HepG2 (cell line): ENCODE data around the gene TNP2. TPM values are rescaled to one million over a fixed set of nuclear protein-coding genes. Genes with fewer than 3 reads are reported as not detected.
A peak's percentile ranks its signal among the peaks of the same experiment; 100 is the strongest.

Experiments
- ARID3A ChIP-seq: IDR thresholded peaks from 2 replicates; pipeline ENCODE4 v1.6.1; 2012; ENCODE audit warnings: low read depth, low read length, improper control_type of control experiment
- ATF7 ChIP-seq, 2 experiments: fragments of 450-650 bp in 1 of 2; sonication (generic) in 1 of 2; formaldehyde crosslinking in 1 of 2; IDR thresholded peaks; 2 replicates each; pipeline versions ENCODE4 v1.4.0 to v1.6.1; 2016 to 2020; ENCODE audit warnings: antibody characterized with exemption in 1 of 2, mild to moderate bottlenecking in 1 of 2, missing genetic modification reagents in 1 of 2
- CSRNP2 ChIP-seq: sonication (generic); formaldehyde crosslinking; conservative IDR thresholded peaks from 2 replicates; pipeline ENCODE4 v1.8.0; 2022; ENCODE audit warnings: low read depth, missing genetic modification reagents
- ELF3 ChIP-seq: IDR thresholded peaks from 2 replicates; pipeline ENCODE4 v1.6.1; 2016; ENCODE audit warnings: missing genetic modification reagents, missing compliant biosample characterization
- ETV6 ChIP-seq: sonication (generic); formaldehyde crosslinking; conservative IDR thresholded peaks from 2 replicates; pipeline ENCODE4 v1.4.0; 2020; ENCODE audit warnings: missing genetic modification reagents
- FOSL2 ChIP-seq: sonication (generic); formaldehyde crosslinking; IDR thresholded peaks from 2 replicates; pipeline ENCODE4 v1.4.0; 2020; ENCODE audit warnings: missing genetic modification reagents
- GZF1 ChIP-seq: sonication (generic); formaldehyde crosslinking; IDR thresholded peaks from 2 replicates; pipeline ENCODE4 v1.5.1; 2020; ENCODE audit warnings: mild to moderate bottlenecking, missing genetic modification reagents
- IRX3 ChIP-seq: sonication (generic); formaldehyde crosslinking; IDR thresholded peaks from 2 replicates; pipeline ENCODE4 v1.8.1; 2023; ENCODE audit warnings: mild to moderate bottlenecking, low read depth, missing genetic modification reagents, borderline replicate concordance
- MXD1 ChIP-seq: sonication (generic); formaldehyde crosslinking; IDR thresholded peaks from 2 replicates; pipeline ENCODE4 v1.4.0; 2020; ENCODE audit warnings: mild to moderate bottlenecking, missing genetic modification reagents
- PRDM15 ChIP-seq: sonication (generic); formaldehyde crosslinking; IDR thresholded peaks from 2 replicates; pipeline ENCODE4 v1.4.0; 2020; ENCODE audit warnings: missing genetic modification reagents
- RBAK ChIP-seq: sonication (generic); formaldehyde crosslinking; IDR thresholded peaks from 2 replicates; pipeline ENCODE4 v1.5.1; 2020; ENCODE audit warnings: mild to moderate bottlenecking, missing genetic modification reagents
- TAF1 ChIP-seq: sonication (generic); formaldehyde crosslinking; IDR thresholded peaks from 2 replicates; pipeline ENCODE4 v1.4.0; 2020; ENCODE audit warnings: missing genetic modification reagents
- ZBTB21 ChIP-seq: sonication (generic); formaldehyde crosslinking; IDR thresholded peaks from 2 replicates; pipeline ENCODE4 v1.4.0; 2020; ENCODE audit warnings: missing genetic modification reagents
- ZKSCAN5 ChIP-seq: sonication (generic); formaldehyde crosslinking; IDR thresholded peaks from 2 replicates; pipeline ENCODE4 v1.5.1; 2020; ENCODE audit warnings: mild to moderate bottlenecking, missing genetic modification reagents
- ZNF136 ChIP-seq: sonication (generic); formaldehyde crosslinking; IDR thresholded peaks from 2 replicates; pipeline ENCODE4 v1.8.1; 2022; ENCODE audit warnings: low read depth, mild to moderate bottlenecking, moderate library complexity, missing genetic modification reagents
- ZNF274 ChIP-seq: sonication (generic); formaldehyde crosslinking; IDR thresholded peaks from 2 replicates; pipeline ENCODE4 v1.5.1; 2020; ENCODE audit warnings: mild to moderate bottlenecking, missing genetic modification reagents
- ZNF317 ChIP-seq: sonication (generic); formaldehyde crosslinking; IDR thresholded peaks from 2 replicates; pipeline ENCODE4 v1.5.0; 2020; ENCODE audit warnings: mild to moderate bottlenecking, missing genetic modification reagents
- ZNF431 ChIP-seq: sonication (generic); formaldehyde crosslinking; IDR thresholded peaks from 2 replicates; pipeline ENCODE4 v1.9.0; 2022; ENCODE audit warnings: missing genetic modification reagents, low read depth, mild to moderate bottlenecking, borderline replicate concordance
- ZNF432 ChIP-seq: sonication (generic); formaldehyde crosslinking; IDR thresholded peaks from 2 replicates; pipeline ENCODE4 v1.5.0; 2020; ENCODE audit warnings: missing genetic modification reagents, mild to moderate bottlenecking, borderline replicate concordance
- ZNF446 ChIP-seq: sonication (generic); formaldehyde crosslinking; IDR thresholded peaks from 2 replicates; pipeline ENCODE4 v1.5.0; 2020; ENCODE audit warnings: mild to moderate bottlenecking, missing genetic modification reagents
- ZNF468 ChIP-seq: sonication (generic); formaldehyde crosslinking; IDR thresholded peaks from 2 replicates; pipeline ENCODE4 v1.8.0; 2022; ENCODE audit warnings: mild to moderate bottlenecking, moderate library complexity, missing genetic modification reagents
- ZNF547 ChIP-seq: sonication (generic); formaldehyde crosslinking; IDR thresholded peaks from 2 replicates; pipeline ENCODE4 v1.5.1; 2020; ENCODE audit warnings: mild to moderate bottlenecking, missing genetic modification reagents
- ZNF772 ChIP-seq: sonication (generic); formaldehyde crosslinking; IDR thresholded peaks from 2 replicates; pipeline ENCODE4 v1.5.0; 2020; ENCODE audit warnings: mild to moderate bottlenecking, missing genetic modification reagents
- polyA plus RNA-seq, 8 experiments: library from polyadenylated mRNA; depleted of rRNA in 3 of 8; stranded (reverse) in 7 of 8; unstranded in 1 of 8; fragments of >200 nt; fragmentation: Illumina TruSeq in 4 of 8; extraction: Trizol in 4 of 8; gene quantifications; 2 replicates each; pipeline versions ENCODE4 v1.2.1 to v1.2.3, GENCODE V29; 2011 to 2016; ENCODE audit warnings: low read depth in 4 of 8, missing spikeins in 1 of 8, mixed read lengths in 1 of 8; ENCODE audit not compliant: insufficient read depth in 1 of 8
- total RNA-seq, 5 experiments: library from RNA; depleted of rRNA; stranded (reverse); fragments of >200 nt; fragmentation: Illumina TruSeq; extraction: Trizol; gene quantifications; 2 replicates each; pipeline ENCODE4 v1.2.3, GENCODE V29; 2016; ENCODE audit warnings: low read depth in 1 of 5

The TNP2 gene
- total and polyA plus RNA-seq, 2 of the 13 experiments (the other 11 are each of a cell fraction or from before 2014, with no cell fraction given) = not detected

- no peak for TF ChIP-seq ZNF432 (CRISPR knock-in tag)
- peak; percentile 11; the same call in 1 of the 2 replicates for TF ChIP-seq ZNF446 (CRISPR knock-in tag)
- no peak for TF ChIP-seq RBAK (CRISPR knock-in tag)
- TF ChIP-seq ZNF772 (CRISPR knock-in tag) = no peak
- no peak for TF ChIP-seq ATF7 (IDR thresholded peaks at IDR 0.05)
- peak; percentile 65; the same call in 1 of the 2 replicates for TF ChIP-seq ATF7 (CRISPR knock-in tag; IDR thresholded peaks at IDR 0.05)
- TF ChIP-seq ELF3 (CRISPR knock-in tag) = peak; percentile 64; the same call in 1 of the 2 replicates
- no peak; the same call in 1 of the 2 replicates for TF ChIP-seq ZNF136 (CRISPR knock-in tag)
- peak; percentile 79 for TF ChIP-seq ZNF317
- no peak; the same call in 1 of the 2 replicates for TF ChIP-seq ZBTB21 (CRISPR knock-in tag)
- TF ChIP-seq FOSL2 (CRISPR knock-in tag) = peak; percentile 54
- no peak for TF ChIP-seq ZNF274 (CRISPR knock-in tag)
- TF ChIP-seq PRDM15 (CRISPR knock-in tag) = no peak
- peak; percentile 66; the same call in 1 of the 2 replicates for TF ChIP-seq TAF1 (CRISPR knock-in tag)
- peak; percentile 27; the same call in 1 of the 2 replicates for TF ChIP-seq GZF1 (CRISPR knock-in tag)
- TF ChIP-seq IRX3 (CRISPR knock-in tag) = no peak
- TF ChIP-seq ETV6 (CRISPR knock-in tag) = no peak
- TF ChIP-seq CSRNP2 (CRISPR knock-in tag) = no peak
- TF ChIP-seq ZNF468 = no peak
- peak; percentile 38 for TF ChIP-seq ARID3A
- 0 out of 2 replicates have a peak, but pooled peaks have one; percentile 49 for TF ChIP-seq MXD1
- TF ChIP-seq ZNF547 = no peak
- no peak for TF ChIP-seq ZKSCAN5
- TF ChIP-seq ZNF431 (CRISPR knock-in tag) = 0 out of 2 replicates have a peak, but pooled peaks have one; percentile 29
These were observed 27.8 kb upstream of the TNP2 start (continued) for GRCh38 chr16:11296706-11297491.
